OCI-LY7 (cell line): ENCODE measurements around the gene TRERF1. TPM values are rescaled to one million over a fixed set of nuclear protein-coding genes. Genes with fewer than 3 reads are reported as not detected.

Experiments used
- BruUV-seq: library from RNA; stranded (reverse); fragments of 400-500 nt; replicated peaks from 2 replicates; lab custom pipeline; 2021; lab: Mats Ljungman, UMichigan
- CTCF ChIA-PET: fragments of 300-600 bp; sonication (Branson Sonifier 250); formaldehyde crosslinking; loops from one replicate; lab custom pipeline; 2022; ENCODE audit warnings: antibody characterized with exemption; ENCODE audit not compliant: unreplicated experiment; lab: Charles Lee
- POLR2A ChIA-PET: fragments of 300-600 bp; sonication (Branson Sonifier 250); formaldehyde crosslinking; loops from one replicate; lab custom pipeline; 2022; ENCODE audit warnings: antibody characterized with exemption; lab: Charles Lee
- DNase-seq: peaks from one replicate; pipeline ENCODE4 v3.0.0-alpha.2; 2015; ENCODE audit warnings: low spot score
- H2AFZ ChIP-seq: fragments of 200-600 bp; sonication (generic), shearing (Covaris generic); 2 replicates; pipeline ENCODE4 v1.6.1; 2014; ENCODE audit warnings: mild to moderate bottlenecking, antibody characterized with exemption, low read length, moderate library complexity
- H3K27ac ChIP-seq: fragments of 200-600 bp; sonication (generic); 2 replicates; pipeline ENCODE4 v1.5.1; 2014; ENCODE audit warnings: mixed run types, low read depth, mild to moderate bottlenecking, moderate library complexity, low read length, inconsistent platforms; ENCODE audit not compliant: poor library complexity, severe bottlenecking
- H3K36me3 ChIP-seq: fragments of 200-600 bp; sonication (generic); 2 replicates; pipeline ENCODE4 v1.6.1; 2014; ENCODE audit warnings: mild to moderate bottlenecking, antibody characterized with exemption, low read length, moderate library complexity, mixed read lengths; ENCODE audit not compliant: insufficient read depth
- H3K4me1 ChIP-seq: fragments of 200-600 bp; sonication (generic); 2 replicates; pipeline ENCODE4 v1.5.1; 2014; ENCODE audit warnings: mild to moderate bottlenecking, low read length; ENCODE audit not compliant: insufficient read depth, poor library complexity, severe bottlenecking
- H3K4me2 ChIP-seq: fragments of 200-600 bp; sonication (generic); 2 replicates; pipeline ENCODE4 v1.6.1; 2014; ENCODE audit warnings: mild to moderate bottlenecking, low read length
- H3K4me3 ChIP-seq: fragments of 200-600 bp; sonication (generic); 2 replicates; pipeline ENCODE4 v1.5.1; 2014; ENCODE audit warnings: mild to moderate bottlenecking, low read depth, low read length; ENCODE audit not compliant: poor library complexity, severe bottlenecking
- H3K79me2 ChIP-seq: fragments of 200-600 bp; sonication (generic); 2 replicates; pipeline ENCODE4 v1.6.1; 2016; ENCODE audit warnings: low read depth, mild to moderate bottlenecking, low read length, moderate library complexity, mixed read lengths; ENCODE audit not compliant: insufficient read depth
- H3K9me2 ChIP-seq: fragments of 200-600 bp; sonication (generic); 2 replicates; pipeline ENCODE4 v1.6.1; 2016; ENCODE audit warnings: mild to moderate bottlenecking, low read length, mixed read lengths; ENCODE audit not compliant: insufficient read depth
- H3K9me3 ChIP-seq: fragments of 200-600 bp; sonication (generic); 2 replicates; pipeline ENCODE4 v1.6.1; 2014; ENCODE audit warnings: mild to moderate bottlenecking, mixed run types, low read length, mixed read lengths
- H4K20me1 ChIP-seq: fragments of 200-600 bp; sonication (generic); 2 replicates; pipeline ENCODE4 v1.6.1; 2014; ENCODE audit warnings: mild to moderate bottlenecking, antibody characterized with exemption, low read length, moderate library complexity, mixed read lengths; ENCODE audit not compliant: insufficient read depth
- EZH2phosphoT487 ChIP-seq: fragments of 200-600 bp; sonication (generic); IDR thresholded peaks from 2 replicates; pipeline ENCODE4 v1.6.1; 2018; ENCODE audit warnings: low read depth, borderline replicate concordance, mild to moderate bottlenecking, mixed run types, antibody characterized with exemption, low read length, moderate library complexity, mixed read lengths
- intact Hi-C: fragments of 100-400 bp; cut with micrococcal nuclease; formaldehyde crosslinking; loops from one replicate; pipeline ENCODE4 v1.10.0; 2022; ENCODE audit not compliant: unreplicated experiment
- total RNA-seq, 2 experiments: library from RNA; depleted of rRNA in 1 of 2; stranded (reverse); fragments of >200 nt in 1 of 2; shearing (Covaris generic) in 1 of 2; gene quantifications; 2 replicates each; pipeline ENCODE4 v1.2.3, GENCODE V29; 2014 to 2022
- TF ChIP-seq, protein P1 (sequence below): fragments of 200-600 bp; sonication (generic); conservative IDR thresholded peaks from 2 replicates; pipeline ENCODE4 v1.5.1; 2014; ENCODE audit warnings: mild to moderate bottlenecking, antibody characterized with exemption, low read length, moderate library complexity, mixed read lengths

Gene TRERF1
- total RNA-seq, 2 experiments from 2014 or later = 5.7 to 12.9 TPM

DNA sequence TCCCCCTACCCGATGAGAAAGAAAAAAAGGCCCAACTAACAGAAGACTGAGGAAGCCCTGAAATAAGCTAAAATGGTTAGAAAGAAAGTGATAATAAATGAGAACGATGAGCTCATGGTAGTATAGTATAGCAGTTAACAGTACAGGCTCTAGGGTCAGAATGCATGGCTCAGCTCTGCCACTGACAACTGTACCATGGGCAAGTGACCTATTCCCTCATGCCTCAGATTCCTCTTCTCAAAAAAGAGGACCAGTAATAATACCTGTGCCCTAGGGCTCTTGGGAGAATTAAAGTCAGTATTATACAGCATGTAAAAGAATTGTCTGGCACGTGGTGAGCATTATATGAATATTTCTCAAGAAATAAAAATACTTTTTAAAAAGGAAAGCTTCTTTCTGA, 19.8 kb downstream of the TRERF1 start:
- Histone ChIP-seq H3K36me3 (peaks cover 36% of the 10 kb centered on the region), H3K9me3 (peaks cover 16% of the 10 kb centered on the region), H3K79me2 (no peaks in the 10 kb centered on the region), H3K4me3 (no peak overlapping the region), H3K9me2 (no peaks in the 10 kb centered on the region), H3K4me1 (peaks cover 8% of the 10 kb centered on the region), H3K27ac (no peak overlapping the region), H2AFZ (no peak overlapping the region), H3K4me2 (no peak overlapping the region), H4K20me1 (no peaks in the 10 kb centered on the region)
- intact Hi-C loops = no loop called here
- BruUV-seq = no TSS peak
- no peak for DNase-seq
- TF ChIP-seq EZH2phosphoT487 = no peak
- TF ChIP-seq, protein P1, sequence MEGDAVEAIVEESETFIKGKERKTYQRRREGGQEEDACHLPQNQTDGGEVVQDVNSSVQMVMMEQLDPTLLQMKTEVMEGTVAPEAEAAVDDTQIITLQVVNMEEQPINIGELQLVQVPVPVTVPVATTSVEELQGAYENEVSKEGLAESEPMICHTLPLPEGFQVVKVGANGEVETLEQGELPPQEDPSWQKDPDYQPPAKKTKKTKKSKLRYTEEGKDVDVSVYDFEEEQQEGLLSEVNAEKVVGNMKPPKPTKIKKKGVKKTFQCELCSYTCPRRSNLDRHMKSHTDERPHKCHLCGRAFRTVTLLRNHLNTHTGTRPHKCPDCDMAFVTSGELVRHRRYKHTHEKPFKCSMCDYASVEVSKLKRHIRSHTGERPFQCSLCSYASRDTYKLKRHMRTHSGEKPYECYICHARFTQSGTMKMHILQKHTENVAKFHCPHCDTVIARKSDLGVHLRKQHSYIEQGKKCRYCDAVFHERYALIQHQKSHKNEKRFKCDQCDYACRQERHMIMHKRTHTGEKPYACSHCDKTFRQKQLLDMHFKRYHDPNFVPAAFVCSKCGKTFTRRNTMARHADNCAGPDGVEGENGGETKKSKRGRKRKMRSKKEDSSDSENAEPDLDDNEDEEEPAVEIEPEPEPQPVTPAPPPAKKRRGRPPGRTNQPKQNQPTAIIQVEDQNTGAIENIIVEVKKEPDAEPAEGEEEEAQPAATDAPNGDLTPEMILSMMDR = no peak
- ChIA-PET POLR2A (interaction anchor here (1.5 to 1.7 kb wide), 3 partner anchors 10 to 39 kb away, joined by 4 read pairs; partner anchors contain the start of gene TRERF1), CTCF (no interaction called here)

DNA sequence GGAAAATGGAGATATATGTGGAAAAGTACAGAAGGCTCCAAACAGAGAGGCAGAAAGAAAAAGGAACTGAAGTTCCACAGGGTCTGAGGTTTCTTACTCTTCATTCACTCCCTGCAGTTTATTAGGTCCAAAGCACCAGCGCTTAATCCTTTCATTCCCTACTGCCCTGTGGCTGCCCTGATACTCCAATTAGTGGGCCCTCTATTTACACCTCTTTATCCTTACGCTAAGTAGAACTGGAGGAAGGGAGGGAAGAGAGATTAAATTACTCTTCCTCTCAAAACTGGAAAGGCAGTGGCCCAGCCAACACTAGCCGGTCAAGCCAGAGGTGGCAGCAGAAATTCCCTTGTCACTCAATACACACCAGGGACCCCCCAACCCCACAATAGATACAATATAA, 20.4 kb downstream of the TRERF1 start:
- H3K36me3 ChIP-seq = peaks cover 36% of the 10 kb centered on the region
- ChIA-PET POLR2A (interaction anchor here (1.7 kb wide), 1 partner anchor 21 kb away, joined by 4 read pairs; the partner anchor contains the start of gene TRERF1), CTCF (no interaction called here)
- peaks cover 16% of the 10 kb centered on the region for H3K9me3 ChIP-seq
- H3K4me1 ChIP-seq = peaks cover 8% of the 10 kb centered on the region
- H4K20me1 ChIP-seq = no peaks in the 10 kb centered on the region
- H3K9me2 ChIP-seq = no peaks in the 10 kb centered on the region
- no TSS peak for BruUV-seq
- no peaks in the 10 kb centered on the region for H3K79me2 ChIP-seq
- H3K4me2 ChIP-seq = no peak overlapping the region
- no peak overlapping the region for H3K27ac ChIP-seq
- TF ChIP-seq EZH2phosphoT487 = no peak
- TF ChIP-seq, protein P1 = no peak
- H2AFZ ChIP-seq = no peak overlapping the region
- intact Hi-C loops = no loop called here
- DNase-seq = no peak
- no peak overlapping the region for H3K4me3 ChIP-seq

DNA sequence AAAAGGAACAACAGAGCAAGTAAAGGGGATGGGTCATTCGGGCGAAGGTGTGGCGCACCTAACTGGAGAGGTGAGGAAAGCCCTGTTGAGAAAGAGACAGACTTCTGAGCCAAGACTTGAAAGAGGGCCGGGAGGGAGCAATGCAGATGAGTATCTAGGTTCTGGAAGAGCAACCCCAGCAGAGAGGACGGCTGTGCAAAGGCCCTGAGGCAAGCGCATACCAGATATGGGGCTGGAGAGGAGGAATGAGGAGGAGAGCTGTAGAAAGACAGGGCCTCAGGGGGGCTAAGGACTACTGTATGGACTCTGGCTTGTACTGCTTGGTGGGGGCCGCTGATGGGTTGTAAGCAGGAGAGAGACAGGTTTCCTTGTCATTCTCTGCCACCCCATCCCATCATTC, 21.9 kb downstream of the TRERF1 start:
- POLR2A ChIA-PET = no interaction called here
- Histone ChIP-seq H3K79me2 (no peaks in the 10 kb centered on the region), H3K36me3 (peaks cover 33% of the 10 kb centered on the region), H4K20me1 (no peaks in the 10 kb centered on the region), H3K9me2 (no peaks in the 10 kb centered on the region), H2AFZ (no peak overlapping the region), H3K27ac (no peak overlapping the region), H3K4me2 (no peak overlapping the region), H3K4me1 (peaks cover 8% of the 10 kb centered on the region), H3K4me3 (no peak overlapping the region), H3K9me3 (peaks cover 16% of the 10 kb centered on the region)
- CTCF ChIA-PET = no interaction called here
- TF ChIP-seq, protein P1 = no peak
- no peak for TF ChIP-seq EZH2phosphoT487
- DNase-seq = no peak
- BruUV-seq = no TSS peak
- intact Hi-C loops = no loop called here
